ENCODE data around the gene LNX1.

Gene LNX1

GRCh38 chr4:53598901-53599300 is 7.6 kb upstream of the LNX1 start:
- TF ChIP-seq CTCF (IDR thresholded peaks at IDR 0.05): no peak
- Histone ChIP-seq H3K4me1 (no peaks in the 10 kb centered on the region), H3K4me3 (no peak overlapping the region), H3K27ac (no peak overlapping the region), H3K36me3 (no peaks in the 10 kb centered on the region), H3K27me3 (no peaks in the 10 kb centered on the region), H3K9me3 (no peaks in the 10 kb centered on the region)
- intact Hi-C loops (cut with DNase I; ENCODE audit: low total_unique reads): no loop called here
- no peak for DNase-seq

DNA sequence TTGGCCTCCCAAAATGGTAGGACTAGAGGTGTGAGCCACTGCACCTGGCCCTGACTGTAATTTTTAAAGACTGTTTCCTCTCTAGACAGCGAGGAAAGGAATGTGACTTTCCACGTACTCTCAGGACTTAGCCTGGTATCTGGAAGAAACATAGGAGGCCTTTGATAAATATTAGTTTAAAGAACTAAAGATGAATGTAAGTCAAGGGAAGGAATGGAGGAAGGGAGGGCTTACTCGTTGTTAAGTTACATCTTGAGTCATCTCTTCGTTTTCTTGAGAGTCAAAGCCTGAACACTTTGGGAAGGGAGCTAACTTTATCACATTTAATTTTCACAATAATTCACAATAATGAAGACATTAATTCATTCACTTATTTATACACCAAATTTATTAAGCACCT is 7.2 kb upstream of the LNX1 start:
- Histone ChIP-seq H3K27ac (no peak overlapping the region), H3K36me3 (no peaks in the 10 kb centered on the region), H3K4me3 (no peak overlapping the region), H3K4me1 (no peaks in the 10 kb centered on the region), H3K27me3 (no peaks in the 10 kb centered on the region), H3K9me3 (no peaks in the 10 kb centered on the region)
- intact Hi-C loops (cut with DNase I; ENCODE audit: low total_unique reads): no loop called here
- DNase-seq: no peak
- no peak for TF ChIP-seq CTCF (IDR thresholded peaks at IDR 0.05)

DNA sequence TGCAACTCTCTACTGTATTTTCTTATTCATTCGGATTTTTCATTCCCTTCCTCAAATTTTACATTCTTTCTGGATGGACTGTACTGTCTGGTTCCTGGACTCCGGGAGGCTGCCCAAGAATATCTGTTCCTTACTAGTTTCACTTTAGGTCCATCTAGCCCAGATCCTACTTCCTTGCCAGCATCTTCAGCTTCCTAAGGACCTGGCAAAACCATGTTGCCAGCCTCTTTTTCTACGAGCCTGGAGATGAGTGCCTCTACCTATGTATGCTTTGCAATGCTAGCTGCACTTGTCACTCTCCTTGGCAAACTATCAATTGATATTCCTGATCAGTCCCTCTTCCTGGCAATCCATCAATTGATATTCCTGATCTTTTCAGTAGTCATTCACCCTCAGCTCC is 5.6 kb upstream of the LNX1 start:
- H3K4me1 ChIP-seq: peaks cover 0 to 9% (median 3%) of the 10 kb centered on the region in 4 donors
- intact Hi-C loops (cut with DNase I; ENCODE audit: low total_unique reads): no loop called here
- no peak for TF ChIP-seq CTCF (IDR thresholded peaks at IDR 0.05)

GRCh38 chr4:53595834-53596233 is 4.5 kb upstream of the LNX1 start:
- H3K4me1 ChIP-seq: peaks cover 0 to 9% (median 4%) of the 10 kb centered on the region in 4 donors
- no peak for TF ChIP-seq CTCF (IDR thresholded peaks at IDR 0.05)
- H3K27ac ChIP-seq: no peak overlapping the region
- no peaks in the 10 kb centered on the region for H3K36me3 ChIP-seq
- H3K4me3 ChIP-seq: no peak overlapping the region
- H3K27me3 ChIP-seq: no peaks in the 10 kb centered on the region
- no peak for DNase-seq
- H3K9me3 ChIP-seq: no peaks in the 10 kb centered on the region
- intact Hi-C loops (cut with DNase I; ENCODE audit: low total_unique reads): no loop called here

More for the DNA sequence above, 5.6 kb upstream of the LNX1 start:
- Histone ChIP-seq H3K27ac (no peak overlapping the region), H3K36me3 (no peaks in the 10 kb centered on the region), H3K4me3 (no peak overlapping the region), H3K27me3 (no peaks in the 10 kb centered on the region), H3K9me3 (no peaks in the 10 kb centered on the region)
- no peak for DNase-seq

- Histone ChIP-seq H3K27ac (no peak overlapping the region), H3K36me3 (no peaks in the 10 kb centered on the region), H3K9me3 (no peaks in the 10 kb centered on the region), H3K4me3 (no peak overlapping the region), H3K4me1 (peaks cover 0 to 9% (median 4%) of the 10 kb centered on the region in 4 donors), H3K27me3 (no peaks in the 10 kb centered on the region)
- TF ChIP-seq CTCF (IDR thresholded peaks at IDR 0.05): no peak
- DNase-seq: no peak
- intact Hi-C loops (cut with DNase I; ENCODE audit: low total_unique reads): no loop called here
These were observed 3.9 kb upstream of the LNX1 start for GRCh38 chr4:53595204-53595603.

DNA sequence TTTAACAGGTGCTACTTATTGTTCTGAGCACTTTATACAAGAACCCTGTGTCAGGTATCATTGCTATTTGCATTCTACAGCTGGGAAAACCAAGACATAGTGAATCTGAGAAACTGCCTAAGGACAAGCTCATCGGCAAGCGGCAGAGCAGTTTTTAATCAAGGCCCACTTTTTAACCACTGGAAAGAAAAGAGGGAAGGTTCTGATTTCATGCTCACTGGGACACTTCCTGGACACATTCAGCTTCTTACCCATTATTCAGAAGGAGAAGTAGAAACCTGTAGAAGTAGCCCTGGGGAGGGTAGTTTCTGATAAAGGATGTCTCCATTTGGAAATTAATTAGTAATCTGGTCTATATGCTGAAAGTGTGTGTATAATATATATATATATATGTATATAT is 2.5 kb upstream of the LNX1 start:
- Histone ChIP-seq H3K9me3 (no peaks in the 10 kb centered on the region), H3K36me3 (no peaks in the 10 kb centered on the region), H3K27me3 (peaks cover 0 to 1% of the 10 kb centered on the region in 2 donors), H3K27ac (no peak overlapping the region), H3K4me1 (peaks cover 0 to 9% (median 4%) of the 10 kb centered on the region in 4 donors), H3K4me3 (no peak overlapping the region)
- no peak for TF ChIP-seq CTCF (IDR thresholded peaks at IDR 0.05)
- intact Hi-C loops (cut with DNase I; ENCODE audit: low total_unique reads): no loop called here
- no peak for DNase-seq

All from tibial artery (tissue), 4 donors.